Osteoblast (primary cell): ENCODE data around the gene CFAP97D2. TPM values are rescaled to one million over a fixed set of nuclear protein-coding genes. Genes with fewer than 3 reads are reported as not detected.

Source experiments
- DNase-seq: peaks from one replicate; pipeline ENCODE4 v3.0.0; 2011; ENCODE audit warnings: low spot score, mixed read lengths; ENCODE audit not compliant: insufficient read length; ENCODE audit errors: missing footprints
- H2AFZ ChIP-seq: 2 replicates; pipeline ENCODE4 v1.6.0; 2011; ENCODE audit warnings: mild to moderate bottlenecking, low read length
- H3K27ac ChIP-seq: 2 replicates; pipeline ENCODE4 v1.5.1; 2011; ENCODE audit warnings: mild to moderate bottlenecking, low read depth, low read length, moderate library complexity
- H3K27me3 ChIP-seq: 2 replicates; pipeline ENCODE4 v1.6.0; 2012; ENCODE audit warnings: mild to moderate bottlenecking, control low read depth, inconsistent platforms, low read length, moderate library complexity; ENCODE audit not compliant: insufficient read depth
- H3K36me3 ChIP-seq: 2 replicates; pipeline ENCODE4 v1.5.1; 2011; ENCODE audit warnings: mild to moderate bottlenecking, low read length, control low read depth, moderate library complexity; ENCODE audit not compliant: insufficient read depth
- H3K4me1 ChIP-seq: 2 replicates; pipeline ENCODE4 v1.5.1; 2011; ENCODE audit warnings: mild to moderate bottlenecking, low read length, control low read depth, moderate library complexity; ENCODE audit not compliant: insufficient read depth
- H3K4me2 ChIP-seq: 2 replicates; pipeline ENCODE4 v1.6.0; 2011; ENCODE audit warnings: mild to moderate bottlenecking, low read length; ENCODE audit not compliant: insufficient read depth
- H3K4me3 ChIP-seq: fragments of 200-600 bp; sonication (generic); 3 replicates; pipeline ENCODE4 v1.5.1; 2012; ENCODE audit warnings: mild to moderate bottlenecking, low read length, inconsistent platforms; ENCODE audit not compliant: insufficient read depth
- H3K79me2 ChIP-seq: 2 replicates; pipeline ENCODE4 v1.6.0; 2012; ENCODE audit warnings: mild to moderate bottlenecking, low read length, control low read depth, inconsistent platforms; ENCODE audit not compliant: insufficient read depth
- H3K9me3 ChIP-seq: 2 replicates; pipeline ENCODE4 v1.5.1; 2011; ENCODE audit warnings: low read depth, low read length, control low read depth
- H4K20me1 ChIP-seq: 2 replicates; pipeline ENCODE4 v1.6.0; 2012; ENCODE audit warnings: mild to moderate bottlenecking, low read length, control low read depth; ENCODE audit not compliant: insufficient read depth
- total RNA-seq: library from RNA; depleted of rRNA; stranded (reverse); fragments of >200 nt; gene quantifications from 2 replicates; pipeline ENCODE4 v1.2.3, GENCODE V29; 2012
- TF ChIP-seq, protein P1 (sequence below): IDR thresholded peaks from 2 replicates; pipeline ENCODE4 v1.5.1; 2011; ENCODE audit warnings: mild to moderate bottlenecking, low read depth, low read length, moderate library complexity; ENCODE audit errors: extremely low read depth

CFAP97D2 gene
- total RNA-seq, 1 donor = not detected

- TF ChIP-seq, protein P1, sequence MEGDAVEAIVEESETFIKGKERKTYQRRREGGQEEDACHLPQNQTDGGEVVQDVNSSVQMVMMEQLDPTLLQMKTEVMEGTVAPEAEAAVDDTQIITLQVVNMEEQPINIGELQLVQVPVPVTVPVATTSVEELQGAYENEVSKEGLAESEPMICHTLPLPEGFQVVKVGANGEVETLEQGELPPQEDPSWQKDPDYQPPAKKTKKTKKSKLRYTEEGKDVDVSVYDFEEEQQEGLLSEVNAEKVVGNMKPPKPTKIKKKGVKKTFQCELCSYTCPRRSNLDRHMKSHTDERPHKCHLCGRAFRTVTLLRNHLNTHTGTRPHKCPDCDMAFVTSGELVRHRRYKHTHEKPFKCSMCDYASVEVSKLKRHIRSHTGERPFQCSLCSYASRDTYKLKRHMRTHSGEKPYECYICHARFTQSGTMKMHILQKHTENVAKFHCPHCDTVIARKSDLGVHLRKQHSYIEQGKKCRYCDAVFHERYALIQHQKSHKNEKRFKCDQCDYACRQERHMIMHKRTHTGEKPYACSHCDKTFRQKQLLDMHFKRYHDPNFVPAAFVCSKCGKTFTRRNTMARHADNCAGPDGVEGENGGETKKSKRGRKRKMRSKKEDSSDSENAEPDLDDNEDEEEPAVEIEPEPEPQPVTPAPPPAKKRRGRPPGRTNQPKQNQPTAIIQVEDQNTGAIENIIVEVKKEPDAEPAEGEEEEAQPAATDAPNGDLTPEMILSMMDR = no peak
- no peak for DNase-seq
- no peak overlapping the region for H2AFZ ChIP-seq
Observed at GRCh38 chr13:114142640-114143490, 36.2 kb upstream of the CFAP97D2 start.

DNA sequence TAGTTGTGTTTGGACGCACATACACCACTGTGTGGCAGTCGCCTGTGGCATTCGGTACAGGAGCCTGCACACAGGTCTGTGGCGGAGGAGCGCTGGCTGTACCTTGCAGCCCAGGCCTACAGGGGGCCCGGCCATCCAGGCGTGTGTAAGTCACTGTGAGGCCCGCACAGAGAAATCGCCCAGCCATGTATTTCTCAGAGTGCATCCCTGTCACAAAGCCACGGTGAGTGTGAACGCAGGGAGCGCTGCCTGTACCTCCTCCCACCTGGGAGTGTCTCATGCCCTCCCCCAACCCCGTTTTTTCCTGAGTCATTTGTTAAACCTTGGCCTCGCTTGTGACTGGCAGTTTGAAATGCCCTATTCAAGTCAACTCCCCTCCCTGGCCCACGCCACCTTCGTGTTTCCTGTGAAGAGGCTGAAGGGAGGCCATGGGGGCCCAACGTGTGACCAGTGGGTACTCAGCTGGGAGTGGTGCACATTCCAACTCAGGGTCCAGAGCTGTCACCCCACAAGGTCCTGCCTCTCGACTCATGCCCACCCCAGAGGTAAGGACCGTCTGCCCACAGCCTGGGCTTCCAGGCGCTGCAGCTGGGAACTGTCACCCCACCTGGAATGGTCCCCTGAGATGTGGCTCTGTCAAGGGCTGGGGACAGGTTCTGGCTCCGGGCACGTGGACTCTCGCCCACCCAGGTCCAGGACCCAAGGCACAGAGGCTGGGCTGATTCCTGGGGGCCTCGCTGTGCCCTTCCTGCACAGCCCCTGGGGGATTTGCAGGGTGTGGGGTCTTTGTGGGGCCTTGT lies 35.1 kb upstream of the CFAP97D2 start:
- H3K4me3 ChIP-seq = no peak overlapping the region
- no peak overlapping the region for H2AFZ ChIP-seq
- H4K20me1 ChIP-seq = no peaks in the 10 kb centered on the region
- peaks cover 3% of the 10 kb centered on the region for H3K4me1 ChIP-seq
- DNase-seq = peak; percentile 66
- H3K27me3 ChIP-seq = no peaks in the 10 kb centered on the region
- H3K36me3 ChIP-seq = no peaks in the 10 kb centered on the region
- no peak overlapping the region for H3K4me2 ChIP-seq
- TF ChIP-seq, protein P1 = no peak
- H3K79me2 ChIP-seq = no peaks in the 10 kb centered on the region
- H3K27ac ChIP-seq = no peak overlapping the region
- H3K9me3 ChIP-seq = no peaks in the 10 kb centered on the region

More at GRCh38 chr13:114142640-114143490, 36.2 kb upstream of the CFAP97D2 start:
- Histone ChIP-seq H3K4me3 (no peak overlapping the region), H3K4me2 (no peak overlapping the region), H3K27me3 (no peaks in the 10 kb centered on the region), H3K36me3 (no peaks in the 10 kb centered on the region), H3K79me2 (no peaks in the 10 kb centered on the region), H3K9me3 (no peaks in the 10 kb centered on the region), H3K27ac (no peak overlapping the region), H3K4me1 (peaks cover 3% of the 10 kb centered on the region), H4K20me1 (no peaks in the 10 kb centered on the region)

- Histone ChIP-seq H3K4me3 (no peak overlapping the region), H3K36me3 (no peaks in the 10 kb centered on the region), H3K4me2 (no peak overlapping the region), H2AFZ (no peak overlapping the region), H3K4me1 (peaks cover 3% of the 10 kb centered on the region), H3K9me3 (no peaks in the 10 kb centered on the region), H3K79me2 (no peaks in the 10 kb centered on the region), H3K27ac (no peak overlapping the region), H3K27me3 (no peaks in the 10 kb centered on the region), H4K20me1 (no peaks in the 10 kb centered on the region)
- TF ChIP-seq, protein P1 = no peak
- DNase-seq = peak; percentile 65
Observed at GRCh38 chr13:114144606-114145244, 34.3 kb upstream of the CFAP97D2 start.
